BJ (cell line): Measurements from ENCODE around the gene TPPP2. TPM values are rescaled to one million over a fixed set of nuclear protein-coding genes. Genes with fewer than 3 reads are reported as not detected.

Source experiments
- CTCF ChIA-PET: fragments of 350-600 bp; formaldehyde crosslinking; extraction: SDS; loops from one replicate; lab custom pipeline; 2021; ENCODE audit warnings: antibody characterized with exemption, inconsistent platforms; lab: Yijun Ruan, JAX
- POLR2A ChIA-PET: fragments of 300-600 bp; sonication (Branson Sonifier 250); formaldehyde crosslinking; extraction: SDS; loops from one replicate; lab custom pipeline; 2021; ENCODE audit warnings: antibody characterized with exemption; lab: Charles Lee
- DNase-seq: peaks from one replicate; pipeline ENCODE4 v3.0.0-alpha.2; 2011; ENCODE audit warnings: low read depth
- H3K27me3 ChIP-seq: 2 replicates; pipeline ENCODE4 v1.6.0; 2011; ENCODE audit warnings: low read length; ENCODE audit not compliant: control insufficient read depth, insufficient read depth
- H3K36me3 ChIP-seq: 2 replicates; pipeline ENCODE4 v1.5.1; 2011; ENCODE audit warnings: low read length; ENCODE audit not compliant: control insufficient read depth, insufficient read depth
- H3K4me3 ChIP-seq: 2 replicates; pipeline ENCODE4 v1.5.1; 2011; ENCODE audit warnings: low read depth, mild to moderate bottlenecking, control low read depth, low read length
- polyA plus RNA-seq: library from polyadenylated mRNA; depleted of rRNA; stranded (reverse); fragments of >200 nt; gene quantifications from 2 replicates; pipeline ENCODE4 v1.2.3, GENCODE V29; 2011; rRNA removed
- TF ChIP-seq, protein P1 (sequence below): IDR thresholded peaks from 2 replicates; pipeline ENCODE4 v1.5.1; 2011; ENCODE audit warnings: low read depth, mild to moderate bottlenecking, control low read depth, inconsistent platforms, low read length, moderate library complexity; ENCODE audit not compliant: insufficient read depth

TPPP2 gene
- polyA plus RNA-seq, 1 experiment, result not detected

DNA sequence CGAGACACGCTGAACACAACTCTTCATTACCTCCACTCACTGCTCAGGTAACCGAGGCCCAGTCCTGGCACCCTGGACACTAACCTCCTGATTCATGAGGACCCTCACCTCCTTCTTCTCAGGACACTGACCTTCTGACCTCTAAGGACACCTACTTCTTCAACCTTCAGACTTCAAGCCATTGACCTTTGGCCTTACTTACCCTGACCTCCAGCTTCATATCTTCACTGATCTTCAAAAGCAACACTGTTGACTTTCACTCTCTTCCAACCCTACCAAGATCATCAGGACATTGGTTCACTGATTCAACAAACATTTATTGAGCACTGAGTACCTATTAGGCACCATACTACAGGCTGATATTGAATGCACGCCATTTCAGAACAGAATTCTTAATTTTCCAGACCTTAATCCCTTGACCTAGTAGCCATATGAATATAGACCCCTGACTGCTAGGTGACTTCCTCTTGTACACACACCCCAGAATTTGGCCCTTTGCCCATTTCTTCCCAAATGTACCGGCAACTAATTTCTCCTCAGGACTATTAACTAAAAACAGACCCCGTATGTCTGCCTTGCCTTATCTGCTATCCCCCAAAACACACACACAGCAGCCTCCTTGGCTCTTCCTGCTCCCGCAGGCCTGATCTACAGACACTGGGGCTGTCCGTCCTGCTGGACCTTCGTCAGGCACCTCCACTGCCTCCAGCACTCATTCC, 45.9 kb downstream of the TPPP2 start:
- TF ChIP-seq, protein P1, sequence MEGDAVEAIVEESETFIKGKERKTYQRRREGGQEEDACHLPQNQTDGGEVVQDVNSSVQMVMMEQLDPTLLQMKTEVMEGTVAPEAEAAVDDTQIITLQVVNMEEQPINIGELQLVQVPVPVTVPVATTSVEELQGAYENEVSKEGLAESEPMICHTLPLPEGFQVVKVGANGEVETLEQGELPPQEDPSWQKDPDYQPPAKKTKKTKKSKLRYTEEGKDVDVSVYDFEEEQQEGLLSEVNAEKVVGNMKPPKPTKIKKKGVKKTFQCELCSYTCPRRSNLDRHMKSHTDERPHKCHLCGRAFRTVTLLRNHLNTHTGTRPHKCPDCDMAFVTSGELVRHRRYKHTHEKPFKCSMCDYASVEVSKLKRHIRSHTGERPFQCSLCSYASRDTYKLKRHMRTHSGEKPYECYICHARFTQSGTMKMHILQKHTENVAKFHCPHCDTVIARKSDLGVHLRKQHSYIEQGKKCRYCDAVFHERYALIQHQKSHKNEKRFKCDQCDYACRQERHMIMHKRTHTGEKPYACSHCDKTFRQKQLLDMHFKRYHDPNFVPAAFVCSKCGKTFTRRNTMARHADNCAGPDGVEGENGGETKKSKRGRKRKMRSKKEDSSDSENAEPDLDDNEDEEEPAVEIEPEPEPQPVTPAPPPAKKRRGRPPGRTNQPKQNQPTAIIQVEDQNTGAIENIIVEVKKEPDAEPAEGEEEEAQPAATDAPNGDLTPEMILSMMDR, result no peak
- POLR2A ChIA-PET, result no interaction called here
- H3K4me3 ChIP-seq, result no peak overlapping the region
- DNase-seq, result no peak
- peaks cover 53% of the 10 kb centered on the region for H3K36me3 ChIP-seq
- no peaks in the 10 kb centered on the region for H3K27me3 ChIP-seq
- CTCF ChIA-PET, result interaction anchor here (1.2 to 6.3 kb wide), 4 partner anchors 10 to 105 kb away, joined by 3 to 117 read pairs (median 52); partner anchors contain the start of gene TMEM253

DNA sequence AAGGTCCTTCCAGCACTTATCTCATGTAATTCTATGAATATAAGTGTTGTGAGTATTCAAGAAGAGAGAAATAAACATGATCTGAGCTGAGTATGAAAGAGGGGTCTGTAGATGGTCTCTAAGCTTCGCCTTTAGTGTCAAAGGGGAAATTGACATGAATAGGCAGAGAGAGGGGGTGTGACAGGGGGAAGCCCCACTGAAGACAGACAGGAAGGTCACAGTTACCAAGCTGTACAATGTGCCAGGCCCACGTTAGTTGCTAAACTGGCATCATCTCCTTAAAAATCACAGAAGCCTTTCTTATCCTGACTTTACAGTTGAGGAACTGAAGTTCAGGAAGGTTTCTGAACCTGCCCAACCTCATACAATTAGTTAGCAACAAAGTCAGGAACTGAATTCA, 47.7 kb downstream of the TPPP2 start:
- DNase-seq, result no peak
- Histone ChIP-seq H3K36me3 (peaks cover 70% of the 10 kb centered on the region), H3K4me3 (no peak overlapping the region), H3K27me3 (no peaks in the 10 kb centered on the region)
- POLR2A ChIA-PET, result no interaction called here
- CTCF ChIA-PET, result interaction anchor here (1.3 to 6.1 kb wide), 3 partner anchors 8 to 15 kb away, joined by 3 to 38 read pairs (median 3); no protein-coding TSS in a partner anchor
- TF ChIP-seq, protein P1, result no peak

DNA sequence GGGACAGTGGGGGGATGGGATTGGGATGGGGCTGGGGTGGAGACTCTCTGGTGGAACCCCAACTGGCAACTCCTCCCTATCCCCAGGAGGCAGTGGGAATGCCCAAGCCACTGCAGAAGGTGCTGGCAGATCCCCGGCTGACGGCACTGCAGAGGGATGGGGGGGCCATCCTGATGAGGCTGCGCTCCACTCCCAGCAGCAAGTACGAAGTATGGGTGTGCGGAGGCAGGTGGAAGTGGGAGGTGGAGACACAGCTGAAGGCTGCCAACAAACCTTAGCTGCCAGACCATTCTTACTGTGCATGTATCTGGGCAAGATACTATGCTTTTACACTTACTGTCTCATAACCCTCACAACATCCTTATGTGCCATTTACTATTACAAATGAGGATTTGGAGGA, 48.3 kb downstream of the TPPP2 start:
- no peak overlapping the region for H3K4me3 ChIP-seq
- H3K27me3 ChIP-seq, result no peaks in the 10 kb centered on the region
- ChIA-PET CTCF (interaction anchor here (1.3 to 6.1 kb wide), 3 partner anchors 10 to 14 kb away, joined by 3 to 38 read pairs (median 11); no protein-coding TSS in a partner anchor), POLR2A (no interaction called here)
- TF ChIP-seq, protein P1, result no peak
- peaks cover 70% of the 10 kb centered on the region for H3K36me3 ChIP-seq
- no peak for DNase-seq

DNA sequence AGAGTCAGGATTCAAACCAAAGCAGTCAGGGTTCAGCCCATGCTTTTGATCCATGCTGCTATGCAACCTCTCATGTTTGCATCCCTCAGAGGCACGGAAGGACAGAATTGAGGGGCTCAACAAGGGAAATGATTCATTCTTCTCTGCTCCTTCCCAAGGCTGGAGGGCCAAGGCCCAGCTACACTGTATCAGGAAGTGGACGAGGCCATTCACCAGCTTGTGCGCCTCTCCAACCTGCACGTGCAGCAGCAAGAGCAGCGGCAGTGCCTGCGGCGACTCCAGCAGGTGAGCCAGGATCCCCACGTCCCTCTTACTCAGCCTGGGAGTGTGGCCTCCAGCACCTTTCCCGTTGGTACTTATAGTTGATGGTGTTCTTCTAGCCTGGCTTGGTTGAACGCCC, 48.7 kb downstream of the TPPP2 start:
- no peak for DNase-seq
- POLR2A ChIA-PET, result no interaction called here
- TF ChIP-seq, protein P1, result no peak
- peaks cover 67% of the 10 kb centered on the region for H3K36me3 ChIP-seq
- H3K27me3 ChIP-seq, result no peaks in the 10 kb centered on the region
- no peak overlapping the region for H3K4me3 ChIP-seq
- CTCF ChIA-PET, result interaction anchor here (1.7 to 6.1 kb wide), 3 partner anchors 10 to 14 kb away, joined by 7 to 38 read pairs (median 11); no protein-coding TSS in a partner anchor

DNA sequence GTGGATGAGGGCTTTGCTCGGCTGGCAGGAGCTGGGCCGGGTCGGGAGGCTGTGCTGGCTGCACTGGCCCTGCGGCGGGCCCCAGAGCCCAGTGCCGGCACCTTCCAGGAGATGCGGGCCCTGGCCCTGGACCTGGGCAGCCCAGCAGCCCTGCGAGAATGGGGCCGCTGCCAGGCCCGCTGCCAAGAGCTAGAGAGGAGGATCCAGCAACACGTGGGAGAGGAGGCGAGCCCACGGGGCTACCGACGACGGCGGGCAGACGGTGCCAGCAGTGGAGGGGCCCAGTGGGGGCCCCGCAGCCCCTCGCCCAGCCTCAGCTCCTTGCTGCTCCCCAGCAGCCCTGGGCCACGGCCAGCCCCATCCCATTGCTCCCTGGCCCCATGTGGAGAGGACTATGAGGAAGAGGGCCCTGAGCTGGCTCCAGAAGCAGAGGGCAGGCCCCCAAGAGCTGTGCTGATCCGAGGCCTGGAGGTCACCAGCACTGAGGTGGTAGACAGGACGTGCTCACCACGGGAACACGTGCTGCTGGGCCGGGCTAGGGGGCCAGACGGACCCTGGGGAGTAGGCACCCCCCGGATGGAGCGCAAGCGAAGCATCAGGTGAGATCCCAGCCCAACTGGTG, 51.6 kb downstream of the TPPP2 start:
- TF ChIP-seq, protein P1, result no peak
- CTCF ChIA-PET, result interaction anchor here (1.3 to 6.1 kb wide), 2 partner anchors 11 to 67 kb away, joined by 3 to 38 read pairs; no protein-coding TSS in a partner anchor
- POLR2A ChIA-PET, result no interaction called here
- Histone ChIP-seq H3K27me3 (no peaks in the 10 kb centered on the region), H3K36me3 (peaks cover 49% of the 10 kb centered on the region), H3K4me3 (no peak overlapping the region)
- no peak for DNase-seq

Other genes with a start within 250 kb of the TPPP2 start
- not detected in 2 replicates for gene RNASE6, start 248.9 kb upstream of the TPPP2 start, polyA plus RNA-seq
- gene RNASE1, start 227.4 kb upstream of the TPPP2 start, polyA plus RNA-seq, result not detected in 2 replicates
- gene RNASE3, start 138.8 kb upstream of the TPPP2 start, polyA plus RNA-seq, result not detected in 2 replicates
- gene RNASE2, start 74.7 kb upstream of the TPPP2 start, polyA plus RNA-seq, result not detected in 2 replicates
- 49.8 and 56.2 TPM in 2 replicates for gene METTL17, start 40.2 kb upstream of the TPPP2 start, polyA plus RNA-seq
- gene SLC39A2, start 30.9 kb upstream of the TPPP2 start, polyA plus RNA-seq, result not detected in 2 replicates
- gene NDRG2, start 5.2 kb upstream of the TPPP2 start, polyA plus RNA-seq, result 0.83 and 1.1 TPM in 2 replicates
- not detected in 2 replicates for gene RNASE13, start 4.6 kb downstream of the TPPP2 start, polyA plus RNA-seq
- not detected in 2 replicates for gene RNASE7, start 12.1 kb downstream of the TPPP2 start, polyA plus RNA-seq
- gene RNASE8, start 27.6 kb downstream of the TPPP2 start, polyA plus RNA-seq, result not detected in 2 replicates
- 40.4 and 62.7 TPM in 2 replicates for gene ARHGEF40, start 40.1 kb downstream of the TPPP2 start, polyA plus RNA-seq
- 10.5 and 12.2 TPM in 2 replicates for gene ZNF219, start 68.4 kb downstream of the TPPP2 start, polyA plus RNA-seq
- 0.55 and 0.75 TPM in 2 replicates for gene TMEM253, start 70.8 kb downstream of the TPPP2 start, polyA plus RNA-seq
- gene OR5AU1, start 125.8 kb downstream of the TPPP2 start, polyA plus RNA-seq, result not detected in 2 replicates
- gene HNRNPC, start 239.2 kb downstream of the TPPP2 start, polyA plus RNA-seq, result 540 and 712 TPM in 2 replicates
- not detected in 2 replicates for gene RPGRIP1, start 249.9 kb downstream of the TPPP2 start, polyA plus RNA-seq